Measurements from ENCODE around the gene GPC6. TPM values are rescaled to one million over a fixed set of nuclear protein-coding genes. Genes with fewer than 3 reads are reported as not detected.

GPC6 gene
- total and polyA plus RNA-seq, 4 donors = 5.9 to 29.1 (median 18.2) TPM

- H3K27ac ChIP-seq (ENCODE audit: low read depth in 1 of 2, low read length in 2 of 2) = no peak overlapping the region
- TF ChIP-seq RXRA (IDR thresholded peaks at IDR 0.05) (no peak), REST (IDR thresholded peaks at IDR 0.05) (no peak), HNF4A (conservative IDR thresholded peaks at IDR 0.05) (no peak), HNF4G (IDR thresholded peaks at IDR 0.05) (no peak), MAX (IDR thresholded peaks at IDR 0.05) (no peak), NR2F2 (IDR thresholded peaks at IDR 0.05) (no peak), ZBTB33 (IDR thresholded peaks at IDR 0.05) (no peak), FOXA2 (IDR thresholded peaks at IDR 0.05) (no peak), CTCF (IDR thresholded peaks at IDR 0.05; ENCODE audit: low read depth, low read length, missing input control) (no peak), SP1 (IDR thresholded peaks at IDR 0.05) (no peak), EGR1 (IDR thresholded peaks at IDR 0.05; ENCODE audit: low read depth in 2 of 2) (no peak), RAD21 (IDR thresholded peaks at IDR 0.05) (no peak), GABPA (IDR thresholded peaks at IDR 0.05 in 1 of 2, conservative IDR thresholded peaks at IDR 0.05 in 1 of 2) (no peak), TAF1 (conservative IDR thresholded peaks at IDR 0.05) (no peak), ATF3 (IDR thresholded peaks at IDR 0.05) (no peak), FOXA1 (IDR thresholded peaks at IDR 0.05) (no peak), JUND (IDR thresholded peaks at IDR 0.05) (no peak), YY1 (IDR thresholded peaks at IDR 0.05) (no peak)
- H3K4me1 ChIP-seq (ENCODE audit: control insufficient read depth in 4 of 4, insufficient read depth in 4 of 4, low read length in 3 of 4) = peaks cover 0 to 3% (median 0%) of the 10 kb centered on the region in 4 donors
- H3K36me3 ChIP-seq (ENCODE audit: control insufficient read depth in 4 of 4, insufficient read depth in 3 of 4, low read depth in 1 of 4, low read length in 3 of 4) = no peaks in the 10 kb centered on the region
- H3K9ac ChIP-seq (ENCODE audit: low read depth in 1 of 2, low read length in 2 of 2) = no peak overlapping the region
- 80% methylated on average over 3 of the region's 3 CpGs for WGBS
- no peaks in the 10 kb centered on the region for H3K27me3 ChIP-seq (ENCODE audit: control insufficient read depth in 4 of 4, insufficient read depth in 4 of 4, low read length in 3 of 4)
- H3K4me3 ChIP-seq (ENCODE audit: low read depth in 1 of 3, low read length in 3 of 3) = no peak overlapping the region
- H3K9me3 ChIP-seq (ENCODE audit: control insufficient read depth in 4 of 4, low read length in 3 of 4) = no peaks in the 10 kb centered on the region
- DNase-seq (ENCODE audit: low spot score) = no peak
Measured at GRCh38 chr13:93723316-93723715, 496.7 kb downstream of the GPC6 start.

Measured in liver (tissue), 9 donors.